ELR (cell line): Measurements from ENCODE around the gene UBE2L3.
"Not testable (repeated sequence)": the region's sequence is repeated elsewhere in the genome, so short reads cannot be mapped to it uniquely, and the experiment has no call there.

Experiments
- DNase-seq: peaks from one replicate; pipeline ENCODE4 v3.0.0-alpha.2; 2015; ENCODE audit warnings: low read depth

The UBE2L3 gene

DNA sequence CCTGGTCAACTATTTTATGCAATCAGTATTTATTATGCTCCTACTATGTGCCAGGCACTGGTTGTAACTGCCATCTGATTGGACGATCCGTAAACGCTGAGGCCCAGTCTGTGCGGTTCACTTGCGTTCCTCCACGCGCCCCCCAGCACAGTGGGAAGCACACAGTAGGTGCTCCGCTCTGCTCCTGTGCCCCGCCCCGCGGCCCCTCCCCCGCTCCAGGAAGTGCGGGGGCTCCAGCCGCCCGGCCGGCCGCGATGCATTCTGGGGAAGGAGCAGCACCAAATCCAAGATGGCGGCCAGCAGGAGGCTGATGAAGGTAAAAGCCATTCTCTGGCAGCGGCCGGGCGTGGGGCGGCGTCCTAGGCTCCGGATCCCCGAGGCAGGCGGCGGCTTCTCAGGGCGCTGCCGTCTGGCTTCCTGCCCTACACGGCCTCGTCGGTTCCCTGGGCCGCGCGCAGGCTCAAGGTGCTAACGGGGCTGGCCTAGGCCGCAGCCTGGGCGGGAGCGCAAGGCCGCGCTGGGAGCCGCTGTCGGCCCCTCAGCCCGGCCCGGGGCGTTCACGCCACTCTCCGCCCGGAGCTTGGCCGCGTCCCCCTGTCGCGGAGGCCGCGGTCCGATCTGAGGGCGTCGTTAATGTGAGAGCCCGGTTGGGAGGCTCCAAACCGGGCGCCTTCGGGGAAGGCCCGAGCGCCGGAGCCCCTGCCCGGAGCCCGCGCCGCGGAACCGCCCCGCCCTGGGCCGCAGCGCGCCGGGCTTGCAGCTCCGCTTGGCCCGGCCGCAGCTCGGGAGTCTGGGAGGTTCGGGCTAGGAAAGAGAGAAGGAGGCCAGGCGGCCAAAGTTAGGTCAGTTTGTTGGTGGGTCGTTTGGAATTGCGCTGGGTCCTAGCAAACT is at the start of gene UBE2L3:
TSS of gene UBE2L3 (plus strand) at position 259 of the 891 bp plus-strand sequence. CDS start at position 290, 31 bp downstream.
- DNase-seq, result peak; percentile 86

DNA sequence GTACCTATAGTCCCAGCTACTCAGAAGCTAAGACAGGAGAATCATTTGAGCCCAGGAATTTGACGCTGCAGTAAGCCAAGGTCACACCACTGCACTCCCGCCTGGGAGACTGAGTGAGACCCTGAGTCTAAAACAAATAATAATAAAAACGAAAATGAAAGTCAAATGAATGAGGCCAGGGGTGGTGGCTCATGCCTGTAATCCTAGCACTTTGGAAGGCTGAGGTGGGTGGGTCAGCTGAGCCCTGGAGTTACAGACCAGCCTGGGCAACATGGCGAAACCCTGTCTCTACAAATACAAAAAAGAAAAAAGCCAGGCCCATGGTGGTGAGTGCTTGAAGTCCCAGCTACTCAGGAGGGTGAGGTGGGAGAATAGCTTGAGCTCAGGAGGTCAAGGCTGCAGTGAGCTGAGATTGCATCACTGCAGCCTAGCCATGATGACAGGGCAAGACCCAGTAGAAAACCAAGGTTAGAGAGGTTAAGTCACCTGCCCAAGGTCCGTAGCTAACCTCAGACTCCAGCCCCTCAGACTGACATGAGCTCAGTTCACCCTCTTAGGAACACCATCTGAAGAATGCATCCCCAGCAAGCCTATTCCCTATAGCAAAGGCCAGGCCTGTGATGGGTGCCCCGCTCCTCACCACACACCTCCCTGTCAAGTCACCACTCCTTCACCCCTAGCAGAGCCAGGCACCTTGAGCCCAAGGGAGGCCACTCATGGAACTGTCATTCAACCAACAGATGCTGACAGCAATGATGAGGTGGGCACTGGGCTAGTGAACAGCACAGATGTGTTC is 40.6 kb upstream of the UBE2L3 start:
- not testable (repeated sequence) for DNase-seq

DNA sequence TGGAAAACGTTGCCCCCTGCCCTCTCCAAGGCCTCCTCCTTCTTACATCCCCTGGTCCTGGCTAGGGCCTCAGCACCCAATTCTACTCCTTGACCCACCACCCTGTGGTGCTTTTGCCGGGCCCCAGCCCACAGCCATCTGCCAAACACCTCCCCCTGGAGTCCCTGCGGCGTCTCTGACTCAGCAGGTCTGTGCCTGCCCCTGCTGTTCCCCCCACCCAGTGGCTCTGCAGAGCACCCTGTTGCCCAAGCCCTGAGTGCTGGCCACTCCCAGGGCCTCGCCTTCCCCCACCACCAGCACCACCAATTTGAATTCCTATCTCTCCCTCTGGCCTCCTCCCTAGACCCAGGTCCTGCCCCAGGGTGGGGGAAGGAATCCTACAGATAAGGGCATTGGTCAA is 36.0 kb upstream of the UBE2L3 start:
- DNase-seq, result not testable (repeated sequence)

DNA sequence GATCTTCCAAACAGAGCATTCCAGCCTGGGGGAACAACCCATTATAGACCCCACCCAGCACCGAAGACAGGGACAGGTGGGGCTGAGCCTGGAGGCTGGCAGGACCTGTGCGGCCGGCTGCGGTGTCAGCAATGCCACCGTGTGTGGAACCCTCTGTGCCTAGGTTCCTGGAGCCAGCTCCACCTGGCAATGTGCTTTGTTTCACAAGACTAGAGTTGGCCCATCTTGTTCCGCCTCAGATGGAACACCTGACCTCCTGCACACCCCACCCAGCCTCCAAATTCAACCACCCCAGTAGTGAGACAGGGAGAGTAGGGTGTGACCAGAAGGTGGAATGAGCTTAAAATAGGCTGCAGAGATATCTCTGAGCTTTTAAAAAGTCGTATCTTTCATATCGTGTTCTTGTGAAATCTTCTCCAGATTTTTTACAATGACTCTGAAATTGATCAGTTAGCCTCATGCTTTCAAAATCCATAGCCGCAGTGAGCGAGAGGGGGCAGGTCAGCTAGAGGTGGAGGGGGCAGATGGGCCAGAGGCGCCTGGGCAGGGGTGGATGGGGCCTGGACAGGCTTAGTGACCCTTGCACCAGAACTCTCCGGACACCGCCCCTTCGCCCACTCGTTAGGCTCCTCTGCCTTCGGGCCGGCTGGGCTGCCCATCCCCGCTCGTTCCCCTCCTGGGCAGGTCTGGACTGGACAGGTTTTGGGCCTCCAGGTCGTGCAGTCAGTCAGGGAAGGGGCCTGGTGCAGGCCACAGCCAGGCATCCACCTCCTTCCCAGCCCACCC is 34.5 kb upstream of the UBE2L3 start:
- DNase-seq, result not testable (repeated sequence)

DNA sequence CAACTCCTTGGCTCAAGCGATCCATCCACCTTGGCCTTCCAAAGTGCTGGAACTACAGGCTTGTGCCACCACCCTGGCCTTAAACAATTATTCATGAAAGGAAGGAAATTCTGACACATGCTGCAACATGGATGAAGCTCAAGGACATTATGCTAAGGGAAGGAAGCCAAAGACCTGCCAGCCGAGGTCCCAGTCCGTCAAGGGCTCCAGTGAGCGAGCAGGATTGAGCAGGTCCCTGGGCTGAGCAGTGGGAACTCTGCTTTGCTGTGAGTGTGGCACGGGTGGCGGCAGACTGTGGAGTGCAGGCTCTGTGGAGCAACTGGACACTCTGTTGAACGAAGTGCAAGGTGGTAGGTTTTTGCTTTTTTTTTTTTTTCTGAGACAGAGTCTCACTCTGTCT is 27.7 kb upstream of the UBE2L3 start:
- not testable (repeated sequence) for DNase-seq

DNA sequence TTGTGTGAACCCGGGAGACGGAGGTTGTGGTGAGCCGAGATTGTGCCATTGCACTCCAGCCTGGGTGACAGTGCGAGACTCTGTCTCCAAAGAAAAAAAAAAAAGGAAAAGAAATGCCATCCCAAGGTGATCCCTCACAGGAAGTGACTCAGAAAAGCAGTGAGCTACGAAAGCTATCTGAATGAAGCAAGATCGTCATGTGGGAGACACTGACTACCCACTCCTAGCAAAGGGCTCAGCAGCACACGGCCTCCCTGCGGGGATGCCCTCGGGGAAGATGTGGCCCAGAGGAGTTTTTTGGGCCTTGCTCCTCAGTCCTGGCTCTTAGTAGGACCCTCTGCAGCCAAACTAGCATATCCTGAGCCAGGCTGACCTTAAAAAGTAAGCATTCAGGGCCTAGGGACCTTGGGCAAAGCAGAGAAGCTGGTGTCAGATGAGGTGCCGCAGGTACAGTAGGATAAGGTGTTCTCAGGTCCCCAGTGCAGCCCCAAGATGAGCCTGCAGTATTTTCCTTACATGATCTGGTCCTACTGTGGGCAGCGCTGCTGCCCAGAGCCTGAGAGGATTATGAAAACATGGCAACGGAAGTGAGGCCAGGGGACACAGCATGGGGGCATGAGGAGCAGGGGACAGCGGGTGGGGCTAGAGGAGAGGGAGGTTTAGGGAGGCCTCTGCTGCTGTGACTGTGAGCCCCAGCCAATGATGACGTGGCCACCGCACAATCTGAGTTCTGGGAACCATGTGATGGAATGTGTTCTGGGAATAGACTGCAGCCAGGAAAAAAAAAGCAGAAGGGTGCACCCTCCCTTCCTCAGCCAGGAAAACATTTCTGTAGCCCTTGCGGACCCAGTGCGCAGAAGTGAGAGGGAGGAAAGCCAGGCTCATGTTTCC is 22.8 kb upstream of the UBE2L3 start:
- not testable (repeated sequence) for DNase-seq

DNA sequence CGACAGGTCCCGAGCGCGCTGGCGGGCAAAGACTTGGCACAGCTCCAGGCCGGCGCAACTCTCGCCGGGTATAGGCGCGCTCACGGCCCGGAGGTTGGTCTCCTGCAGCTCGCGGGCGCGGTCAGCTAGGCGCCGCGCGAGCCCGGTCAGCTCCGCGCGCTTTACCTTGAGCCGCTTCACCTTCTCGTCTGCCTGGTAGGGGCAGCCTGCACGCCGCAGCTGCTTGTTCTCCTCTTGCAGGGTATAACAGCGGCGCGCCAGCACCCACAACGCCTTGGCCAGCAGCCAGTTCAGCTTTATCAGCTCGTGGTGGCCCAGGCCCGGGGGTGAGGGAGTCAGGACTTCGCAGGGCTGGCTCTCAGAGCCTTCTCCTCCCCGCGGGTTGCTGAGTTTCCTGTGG is 18.0 kb upstream of the UBE2L3 start:
- DNase-seq, result not testable (repeated sequence)

DNA sequence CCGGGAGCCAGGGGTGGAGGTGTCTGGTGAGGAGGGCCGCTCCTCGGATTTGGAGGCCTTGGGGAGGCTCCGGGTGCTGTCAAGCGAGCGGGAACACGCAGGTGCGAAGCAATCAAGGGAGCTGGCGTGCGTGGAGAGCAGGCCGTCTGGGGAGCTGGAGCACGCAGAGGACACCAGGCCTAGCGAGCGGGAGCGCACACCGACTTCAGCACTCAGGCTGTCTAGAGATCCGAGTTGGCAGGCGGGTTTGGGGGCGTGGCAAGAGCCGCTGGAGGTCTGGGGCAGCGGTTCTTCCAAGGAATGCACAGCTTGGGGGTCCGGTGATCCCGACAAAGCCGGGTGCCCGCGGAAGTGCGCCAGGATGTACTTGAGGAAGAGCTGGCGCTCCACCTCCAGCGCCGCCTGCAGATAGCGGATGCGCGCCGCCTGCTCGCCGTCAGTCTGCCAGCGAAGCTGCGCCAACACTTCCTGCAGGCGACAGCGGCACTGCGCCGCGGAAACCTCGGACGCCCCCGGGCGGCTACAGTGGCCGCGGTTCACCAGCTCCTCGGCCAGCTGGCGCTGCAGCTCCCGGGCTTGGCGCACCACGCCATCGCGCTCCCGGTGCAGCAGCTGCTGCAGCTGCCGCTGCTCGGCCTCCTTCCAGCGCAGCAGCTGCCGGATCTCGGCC is 17.4 kb upstream of the UBE2L3 start:
- DNase-seq, result not testable (repeated sequence)

DNA sequence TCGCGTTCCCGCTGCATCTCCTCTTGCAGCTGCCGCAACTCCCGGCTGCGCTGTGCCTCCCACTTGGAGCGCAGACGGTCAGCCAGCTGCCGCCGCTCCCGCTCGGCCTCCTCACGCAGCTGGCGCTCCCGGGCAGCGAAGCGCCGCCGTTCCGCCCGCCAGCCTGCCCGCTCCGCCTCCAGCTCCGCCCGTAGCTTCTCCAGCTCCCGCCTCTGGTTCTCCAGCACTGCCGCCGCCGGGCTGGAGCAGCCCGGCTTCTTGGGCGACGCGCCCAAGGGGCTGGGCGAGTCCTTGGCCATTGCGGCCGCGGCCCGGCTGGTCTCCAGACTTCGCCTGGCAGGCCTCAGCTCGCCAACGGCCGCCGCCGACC is 16.9 kb upstream of the UBE2L3 start:
- not testable (repeated sequence) for DNase-seq

DNA sequence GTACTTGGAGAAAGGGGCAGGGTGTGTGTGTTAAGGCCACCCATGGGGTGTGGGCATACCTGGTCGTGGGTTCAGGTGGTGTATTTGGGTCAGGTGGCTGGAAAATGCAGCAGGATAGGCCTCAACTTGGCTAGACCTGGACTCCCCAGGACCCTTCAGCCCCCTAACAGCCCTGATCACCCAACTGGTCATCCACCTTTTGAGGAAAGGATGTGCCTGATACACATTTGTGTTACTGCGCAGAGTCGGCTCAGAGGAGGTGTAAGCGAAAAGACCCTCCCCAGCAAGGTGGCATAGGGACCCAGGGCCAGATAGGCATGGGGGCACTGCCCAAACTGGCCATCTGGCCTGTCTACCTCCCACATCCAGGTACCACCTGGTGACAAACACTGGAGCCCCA is 16.2 kb upstream of the UBE2L3 start, which contains the start of gene RIMBP3C:
TSS of gene RIMBP3C (minus strand) at position 101 of the 400 bp plus-strand sequence. CDS start 485 bp downstream, outside the sequence.
- DNase-seq, result not testable (repeated sequence)

DNA sequence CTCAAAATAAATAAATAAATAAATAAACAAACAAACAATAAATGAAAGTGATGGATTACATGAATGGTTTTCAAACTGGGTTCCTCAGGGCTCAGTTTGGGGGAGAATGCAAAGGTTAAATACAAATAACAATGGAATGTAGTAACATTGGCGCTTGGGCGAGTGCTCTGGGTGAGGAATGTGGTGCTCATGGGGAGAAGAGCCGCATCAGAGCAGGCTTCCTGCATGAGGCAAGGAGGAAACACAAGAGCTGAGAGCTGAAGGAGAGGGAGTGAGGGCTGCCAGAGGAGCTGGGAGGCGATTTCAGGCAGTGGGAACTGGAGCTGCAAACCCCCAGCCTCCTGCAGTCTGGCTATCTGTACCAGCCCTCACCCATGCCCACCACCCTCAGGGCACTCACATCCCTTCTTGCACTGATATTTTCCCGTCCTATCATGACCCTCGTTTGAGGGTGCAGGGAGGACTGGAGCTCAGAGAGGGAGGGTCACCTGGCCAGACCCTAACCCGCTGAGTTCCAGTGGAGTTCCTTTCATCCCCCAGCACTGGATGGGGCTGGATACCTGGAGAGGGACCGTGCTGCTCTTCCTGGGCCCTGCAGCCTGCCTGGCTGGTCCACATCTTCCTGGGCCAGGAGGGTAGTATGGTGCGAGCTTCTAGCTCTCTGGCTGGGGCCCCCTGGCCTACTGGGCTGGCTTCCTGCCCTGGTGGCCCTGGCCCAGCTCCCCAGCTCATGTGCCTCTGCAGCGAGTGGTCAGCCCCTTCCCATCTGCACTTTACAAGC is 8.0 kb upstream of the UBE2L3 start:
- DNase-seq, result not testable (repeated sequence)

DNA sequence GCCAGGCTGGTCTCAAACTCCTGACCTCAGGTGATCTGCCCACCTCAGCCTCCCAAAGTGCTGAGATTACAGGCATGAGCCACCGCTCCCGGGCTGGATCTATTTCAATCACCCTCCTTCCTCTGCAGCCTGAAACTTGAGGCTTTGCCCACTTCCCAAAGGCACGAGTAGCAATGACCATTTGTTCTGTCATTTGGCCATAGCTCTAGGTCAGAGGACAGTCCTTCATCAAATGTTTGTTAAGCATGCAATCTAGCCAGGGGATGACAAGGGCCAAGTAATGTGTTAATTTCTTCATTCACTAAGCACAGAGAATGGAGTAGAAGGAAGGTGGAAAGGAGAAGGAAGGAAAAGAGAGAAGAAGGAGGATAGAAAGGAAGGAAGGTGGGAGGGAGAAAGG is 6.9 kb upstream of the UBE2L3 start:
- not testable (repeated sequence) for DNase-seq

DNA sequence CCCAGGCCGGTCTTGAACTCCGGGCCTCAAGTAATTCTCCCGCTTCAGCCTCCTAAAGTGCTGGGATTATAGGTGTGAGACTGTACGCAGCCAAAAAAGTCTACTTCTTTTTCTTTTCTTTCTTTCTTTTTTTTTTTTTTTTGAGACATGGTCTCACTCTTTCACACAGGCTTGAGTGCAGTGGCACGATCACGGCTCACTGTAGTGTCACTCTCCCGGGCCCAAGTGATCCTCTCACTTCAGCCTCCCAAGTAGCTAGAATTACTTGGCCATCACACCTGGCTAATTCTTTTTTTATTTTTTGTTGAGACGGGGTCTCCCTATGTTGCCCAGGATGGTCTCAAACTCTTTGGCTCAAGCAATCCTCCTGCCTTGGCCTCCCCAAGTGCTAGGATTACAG is 3.6 kb upstream of the UBE2L3 start:
- no peak for DNase-seq

DNA sequence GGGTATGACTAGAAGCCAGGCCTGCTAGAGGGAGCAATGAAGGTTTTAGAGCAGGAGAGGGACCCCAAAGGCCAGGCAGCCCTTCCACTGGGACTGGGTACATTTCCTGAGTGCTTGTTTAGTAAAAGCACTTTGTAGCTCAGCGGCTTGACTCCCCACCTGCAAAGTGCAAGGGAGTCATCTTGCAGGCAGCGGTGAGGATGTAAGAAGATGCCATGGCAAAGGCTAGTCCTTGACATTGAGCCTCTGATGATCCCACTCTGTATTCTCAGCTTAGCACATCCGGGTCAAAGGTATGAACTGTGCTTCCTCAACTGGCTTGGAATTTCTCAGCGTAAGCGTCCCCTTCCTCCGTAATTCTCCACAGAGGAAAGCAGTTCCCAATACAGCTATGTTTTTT is 3.1 kb upstream of the UBE2L3 start:
- no peak for DNase-seq

DNA sequence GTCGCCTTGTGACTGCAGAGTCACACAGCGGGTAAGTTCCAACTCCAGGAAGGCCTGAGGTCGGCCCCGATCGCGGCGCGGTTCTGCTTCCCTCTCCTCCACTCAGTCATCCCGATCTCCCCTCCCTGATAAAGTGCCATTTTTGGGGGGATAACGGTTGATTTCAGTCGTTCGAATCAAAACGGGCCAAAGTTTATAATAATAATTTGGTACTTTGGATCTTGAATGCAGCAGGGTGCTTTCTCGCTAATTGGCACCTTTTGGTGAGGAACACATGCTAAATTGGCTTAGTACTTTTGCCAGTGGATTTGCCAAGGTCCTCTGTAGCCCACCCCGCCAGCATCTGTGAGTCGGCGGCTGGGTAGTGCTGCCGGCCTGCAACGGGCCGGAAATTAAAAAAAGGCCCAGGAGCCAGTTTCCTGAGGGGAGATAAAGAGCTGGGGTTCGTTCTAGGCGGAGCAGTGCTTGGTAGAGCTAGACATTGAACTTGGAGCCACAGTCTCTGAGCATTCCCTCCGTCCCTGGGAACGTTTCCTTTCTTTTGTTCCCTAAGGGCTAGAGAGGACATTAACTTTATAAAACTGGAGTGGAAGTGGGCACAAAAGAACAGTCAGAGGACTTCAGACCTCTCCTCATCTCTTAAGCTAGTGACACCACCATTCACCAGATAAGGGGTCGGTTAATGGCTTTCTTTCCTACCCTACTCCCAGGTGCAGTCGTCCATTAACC is 997 bp downstream of the UBE2L3 start:
- peak; percentile 64 for DNase-seq

DNA sequence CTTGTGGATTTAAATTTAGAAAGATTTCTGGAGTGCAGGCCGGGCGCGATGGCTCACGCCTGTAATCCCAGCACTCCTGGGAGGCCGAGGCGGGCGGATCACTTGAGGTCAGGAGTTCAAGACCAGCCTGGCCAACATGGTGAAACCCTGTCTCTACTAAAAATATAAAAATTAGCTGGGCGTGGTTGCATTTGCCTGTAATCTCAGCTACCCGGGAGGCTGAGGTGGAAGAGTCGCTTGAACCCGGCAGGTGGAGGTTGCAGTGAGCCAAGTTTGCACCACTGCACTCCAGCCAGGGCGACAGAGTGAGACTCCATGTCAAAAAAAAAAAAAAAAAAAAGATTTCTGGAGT is 1.5 kb downstream of the UBE2L3 start:
- not testable (repeated sequence) for DNase-seq

DNA sequence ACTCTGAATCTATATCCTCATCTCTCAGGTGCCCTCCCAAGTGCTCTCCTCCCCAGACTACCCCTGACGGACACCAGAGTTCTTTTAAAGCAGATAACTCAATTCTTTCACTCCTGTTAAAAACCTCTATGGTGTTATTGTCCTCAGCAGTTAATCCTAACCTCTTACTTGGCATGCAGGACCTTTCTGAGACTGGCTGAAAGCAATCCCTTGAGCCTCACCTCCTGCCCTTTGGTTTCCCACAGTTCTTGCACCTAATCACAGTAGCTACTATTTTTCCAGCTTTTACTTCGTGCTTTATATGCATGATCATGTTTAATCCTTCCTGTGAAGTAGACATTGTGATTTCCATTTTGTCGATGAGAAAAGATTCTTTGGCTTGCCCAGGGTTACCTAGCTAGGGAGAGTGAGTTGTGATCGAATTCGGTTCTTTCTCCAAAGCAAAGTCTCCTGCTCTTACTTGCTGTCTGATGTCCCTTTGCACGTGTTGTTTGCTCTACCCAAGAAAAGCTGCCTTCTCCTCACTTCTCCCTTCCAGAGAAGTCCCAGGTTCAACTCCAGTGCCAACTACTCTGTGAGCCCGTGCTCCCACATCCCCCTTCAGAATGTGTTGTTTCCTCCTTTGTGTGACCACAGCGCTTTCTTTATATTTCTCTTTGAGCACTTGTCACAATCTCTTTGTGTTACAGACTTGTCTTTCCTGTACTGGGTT is 2.1 kb downstream of the UBE2L3 start:
- DNase-seq, result no peak

DNA sequence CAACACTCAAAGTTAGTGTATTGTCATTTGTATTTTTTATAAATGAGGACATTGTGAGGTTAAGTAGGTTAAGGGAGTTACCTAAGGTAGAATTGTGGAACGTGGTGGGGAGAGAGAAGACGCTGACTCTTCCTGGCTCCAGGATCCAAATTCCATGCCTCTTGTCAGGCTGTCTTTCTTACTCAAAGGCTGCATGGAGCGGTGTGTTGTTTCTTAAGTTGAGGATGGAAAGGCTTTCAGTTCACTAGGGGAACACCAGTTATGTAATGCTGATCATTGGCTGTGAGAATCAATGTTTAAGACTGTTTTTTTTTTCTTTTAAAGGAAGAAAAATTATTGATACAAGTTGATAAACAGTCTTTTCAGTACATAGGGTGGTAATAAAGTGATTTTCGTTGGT is 2.9 kb downstream of the UBE2L3 start:
- no peak for DNase-seq
